HUES48 (cell line): ENCODE data around the gene PITPNC1.

ENCODE experiments used
- H3K27ac ChIP-seq: one replicate; pipeline ENCODE4 v1.7.0; 2013; ENCODE audit warnings: low read depth, low read length, inconsistent platforms
- H3K27me3 ChIP-seq: 2 replicates; pipeline ENCODE4 v1.6.1; 2013; ENCODE audit warnings: mild to moderate bottlenecking, low read length; ENCODE audit not compliant: control insufficient read depth, insufficient read depth
- H3K36me3 ChIP-seq: 2 replicates; pipeline ENCODE4 v1.6.1; 2013; ENCODE audit warnings: low read length; ENCODE audit not compliant: control insufficient read depth, insufficient read depth
- H3K4me1 ChIP-seq: 2 replicates; pipeline ENCODE4 v1.6.1; 2013; ENCODE audit warnings: mild to moderate bottlenecking, low read length; ENCODE audit not compliant: control insufficient read depth, insufficient read depth
- H3K4me3 ChIP-seq: 2 replicates; pipeline ENCODE4 v1.5.1; 2013; ENCODE audit warnings: mild to moderate bottlenecking, low read depth, low read length
- H3K9ac ChIP-seq: 2 replicates; pipeline ENCODE4 v1.6.1; 2013; ENCODE audit warnings: mild to moderate bottlenecking, low read depth, low read length, moderate library complexity
- H3K9me3 ChIP-seq: 2 replicates; pipeline ENCODE4 v1.6.1; 2013; ENCODE audit warnings: low read length; ENCODE audit not compliant: control insufficient read depth, insufficient read depth

PITPNC1 gene

DNA sequence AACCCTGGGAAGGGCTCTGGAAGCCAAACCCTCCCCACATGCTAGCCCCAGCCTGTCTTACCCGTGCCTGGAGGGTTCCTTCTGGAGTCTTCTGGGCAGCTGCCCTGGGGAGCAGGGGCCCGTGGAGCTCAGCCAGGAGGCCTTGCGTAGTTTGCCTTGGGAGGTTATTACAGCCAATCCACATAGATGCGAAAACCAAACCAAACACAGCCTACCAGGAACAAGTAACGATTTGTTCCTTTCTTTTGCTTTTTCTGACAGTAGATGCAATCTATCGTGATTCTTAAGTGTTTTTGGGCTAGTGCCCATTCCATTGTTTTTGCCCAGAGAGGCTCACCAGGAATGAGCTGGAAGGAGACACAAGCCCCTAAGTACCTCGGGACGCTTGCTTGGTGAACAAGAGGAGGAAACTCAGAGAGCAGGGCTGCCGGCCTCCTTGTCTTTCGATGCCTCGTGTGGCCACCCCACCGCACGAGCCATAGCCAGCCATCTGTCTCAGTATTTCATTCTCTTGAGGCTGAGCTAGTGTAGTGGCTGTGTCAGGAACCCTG is 238.0 kb downstream of the PITPNC1 start:
- Histone ChIP-seq H3K36me3 (no peaks in the 10 kb centered on the region), H3K27me3 (no peaks in the 10 kb centered on the region), H3K27ac (no peak overlapping the region), H3K9me3 (no peaks in the 10 kb centered on the region), H3K4me3 (no peak overlapping the region), H3K9ac (no peak overlapping the region), H3K4me1 (no peaks in the 10 kb centered on the region)

DNA sequence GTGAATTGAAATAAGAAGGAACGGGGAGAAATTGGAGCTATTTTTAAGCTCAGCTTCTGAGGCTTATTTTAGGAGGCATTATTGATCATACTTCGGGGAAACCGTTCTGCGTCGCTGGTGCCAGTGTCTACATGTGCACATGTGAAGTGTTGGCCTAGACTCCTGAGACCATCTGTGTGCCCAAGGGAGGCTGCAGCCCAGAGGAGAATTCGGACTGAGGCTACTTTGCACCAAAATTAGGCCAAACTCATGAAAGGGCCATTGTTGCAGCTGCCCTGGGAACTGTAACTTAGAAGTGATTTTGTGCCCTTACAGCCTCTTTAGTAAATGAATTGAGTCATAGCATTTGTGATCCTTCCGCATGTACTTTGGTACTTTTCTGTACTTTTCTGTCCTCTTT is 238.7 kb downstream of the PITPNC1 start:
- Histone ChIP-seq H3K4me3 (no peak overlapping the region), H3K27ac (no peak overlapping the region), H3K9ac (no peak overlapping the region), H3K36me3 (no peaks in the 10 kb centered on the region), H3K9me3 (no peaks in the 10 kb centered on the region), H3K27me3 (no peaks in the 10 kb centered on the region), H3K4me1 (no peaks in the 10 kb centered on the region)

- Histone ChIP-seq H3K36me3 (no peaks in the 10 kb centered on the region), H3K9me3 (no peaks in the 10 kb centered on the region), H3K4me1 (no peaks in the 10 kb centered on the region), H3K9ac (no peak overlapping the region), H3K27me3 (no peaks in the 10 kb centered on the region), H3K27ac (no peak overlapping the region), H3K4me3 (no peak overlapping the region)
These were observed 240.3 kb downstream of the PITPNC1 start for GRCh38 chr17:67617304-67617899.

DNA sequence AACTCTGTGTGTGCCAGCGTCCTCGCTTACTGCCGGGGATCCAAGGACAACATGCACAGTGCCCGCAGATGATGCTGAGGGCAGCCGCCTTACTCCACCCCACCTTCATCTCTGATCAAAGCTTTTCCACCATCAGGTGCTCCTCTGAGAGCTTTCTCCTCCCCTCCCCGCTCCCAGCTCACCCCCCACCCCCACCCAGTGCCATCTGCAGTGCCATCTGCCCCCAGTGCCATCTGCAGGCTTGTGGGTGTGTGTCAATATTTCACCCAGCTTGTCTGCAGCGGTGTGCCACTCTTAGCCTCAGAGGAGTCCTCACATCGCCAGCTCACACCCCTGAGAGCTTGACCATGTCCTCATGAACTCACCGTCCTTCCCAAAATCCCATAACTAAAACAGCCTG is 242.5 kb downstream of the PITPNC1 start:
- H3K4me3 ChIP-seq, result no peak overlapping the region
- H3K4me1 ChIP-seq, result no peaks in the 10 kb centered on the region
- no peaks in the 10 kb centered on the region for H3K36me3 ChIP-seq
- H3K9ac ChIP-seq, result no peak overlapping the region
- H3K27me3 ChIP-seq, result no peaks in the 10 kb centered on the region
- H3K9me3 ChIP-seq, result no peaks in the 10 kb centered on the region
- H3K27ac ChIP-seq, result no peak overlapping the region

- Histone ChIP-seq H3K9ac (no peak overlapping the region), H3K4me3 (no peak overlapping the region), H3K4me1 (no peaks in the 10 kb centered on the region), H3K9me3 (no peaks in the 10 kb centered on the region), H3K27me3 (no peaks in the 10 kb centered on the region), H3K27ac (no peak overlapping the region), H3K36me3 (no peaks in the 10 kb centered on the region)
These were observed 243.0 kb downstream of the PITPNC1 start for GRCh38 chr17:67620088-67620487.

DNA sequence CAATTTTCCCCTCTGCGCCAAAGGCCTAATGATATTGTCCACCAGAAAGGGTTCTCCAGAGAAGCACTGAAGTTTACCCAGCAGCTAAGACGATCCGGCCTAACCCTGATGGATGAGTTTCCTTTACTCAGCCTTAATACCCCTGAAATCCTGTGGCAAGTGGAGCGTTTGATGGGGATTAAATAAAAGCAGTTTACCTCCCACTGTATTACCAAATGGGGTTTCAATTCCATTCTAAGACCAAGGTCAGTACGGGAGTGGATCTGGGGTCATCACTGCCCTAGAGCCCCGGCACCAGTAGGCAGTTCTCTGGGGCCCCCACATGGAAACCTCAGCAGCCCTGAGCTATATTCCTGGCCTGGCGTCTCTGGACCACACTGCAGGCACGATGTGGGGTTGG is 243.6 kb downstream of the PITPNC1 start:
- H3K27ac ChIP-seq, result no peak overlapping the region
- no peaks in the 10 kb centered on the region for H3K27me3 ChIP-seq
- no peak overlapping the region for H3K9ac ChIP-seq
- no peaks in the 10 kb centered on the region for H3K36me3 ChIP-seq
- no peak overlapping the region for H3K4me3 ChIP-seq
- no peaks in the 10 kb centered on the region for H3K4me1 ChIP-seq
- H3K9me3 ChIP-seq, result no peaks in the 10 kb centered on the region

- Histone ChIP-seq H3K36me3 (no peaks in the 10 kb centered on the region), H3K27me3 (no peaks in the 10 kb centered on the region), H3K4me1 (no peaks in the 10 kb centered on the region), H3K4me3 (no peak overlapping the region), H3K27ac (no peak overlapping the region), H3K9me3 (no peaks in the 10 kb centered on the region), H3K9ac (no peak overlapping the region)
These were observed 246.7 kb downstream of the PITPNC1 start for GRCh38 chr17:67623767-67624166.

DNA sequence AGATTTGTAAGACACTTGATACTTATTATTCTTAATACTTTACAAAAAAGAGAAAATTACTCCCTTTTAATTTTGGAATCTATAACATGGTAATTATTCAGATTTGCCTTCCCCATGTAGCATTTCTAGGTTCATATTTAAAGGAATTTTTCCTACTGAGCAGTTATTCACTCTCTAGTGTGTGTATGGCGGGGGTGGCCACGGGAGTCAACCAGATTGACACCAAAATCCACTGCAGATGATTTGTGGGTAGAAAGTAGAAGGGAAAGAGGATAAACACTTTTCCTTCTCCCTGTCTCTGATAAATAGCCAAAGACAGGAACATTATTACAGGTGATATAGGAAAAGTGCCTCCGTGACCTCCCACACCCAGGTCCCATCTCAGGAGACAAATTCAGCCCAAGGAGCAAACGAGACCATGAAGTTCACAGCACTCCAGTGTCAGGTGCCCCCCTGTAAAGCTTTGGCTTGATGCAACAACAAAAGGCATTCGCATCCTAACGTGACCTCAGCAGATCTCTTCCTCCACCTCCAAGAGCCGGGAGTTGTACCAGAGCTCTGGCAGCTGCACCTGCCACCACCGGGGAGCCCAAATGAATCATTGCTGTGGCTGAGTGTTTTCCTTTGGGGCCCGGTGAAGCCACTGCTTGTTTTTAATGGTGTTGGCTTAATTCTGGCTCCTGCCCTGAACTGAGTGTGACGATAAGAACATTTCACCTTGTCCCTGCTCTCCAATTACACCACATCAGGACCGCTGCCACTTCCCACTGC is 248.0 kb downstream of the PITPNC1 start:
- H3K9me3 ChIP-seq, result no peaks in the 10 kb centered on the region
- H3K27me3 ChIP-seq, result no peaks in the 10 kb centered on the region
- no peaks in the 10 kb centered on the region for H3K4me1 ChIP-seq
- no peak overlapping the region for H3K9ac ChIP-seq
- no peak overlapping the region for H3K4me3 ChIP-seq
- no peak overlapping the region for H3K27ac ChIP-seq
- no peaks in the 10 kb centered on the region for H3K36me3 ChIP-seq

DNA sequence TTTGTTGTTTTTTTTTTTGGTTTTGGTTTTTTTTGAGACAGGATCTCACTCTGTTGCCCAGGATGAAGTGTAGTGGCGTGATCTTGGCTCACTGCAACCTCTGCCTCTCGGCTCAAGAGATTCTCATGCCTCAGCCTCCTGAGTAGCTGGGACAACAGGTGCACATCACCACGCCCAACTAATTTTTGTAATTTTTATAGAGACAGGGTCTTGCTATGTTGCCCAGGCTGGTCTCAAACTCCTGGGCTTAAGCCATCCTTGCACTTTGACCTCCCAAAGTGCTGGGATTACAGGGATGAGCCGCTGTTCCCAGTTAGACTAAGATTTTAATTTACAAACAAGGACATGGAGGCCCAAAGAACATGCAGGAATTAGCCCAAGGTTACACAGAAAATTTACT is 248.9 kb downstream of the PITPNC1 start:
- Histone ChIP-seq H3K27ac (no peak overlapping the region), H3K36me3 (no peaks in the 10 kb centered on the region), H3K4me1 (no peaks in the 10 kb centered on the region), H3K27me3 (no peaks in the 10 kb centered on the region), H3K9me3 (no peaks in the 10 kb centered on the region), H3K4me3 (no peak overlapping the region), H3K9ac (no peak overlapping the region)

GRCh38 chr17:67628580-67629013 is 251.5 kb downstream of the PITPNC1 start:
- Histone ChIP-seq H3K27me3 (no peaks in the 10 kb centered on the region), H3K27ac (no peak overlapping the region), H3K9me3 (no peaks in the 10 kb centered on the region), H3K9ac (no peak overlapping the region), H3K4me3 (no peak overlapping the region), H3K4me1 (no peaks in the 10 kb centered on the region), H3K36me3 (peaks cover 18% of the 10 kb centered on the region; the same call in 1 of the 2 replicates)

DNA sequence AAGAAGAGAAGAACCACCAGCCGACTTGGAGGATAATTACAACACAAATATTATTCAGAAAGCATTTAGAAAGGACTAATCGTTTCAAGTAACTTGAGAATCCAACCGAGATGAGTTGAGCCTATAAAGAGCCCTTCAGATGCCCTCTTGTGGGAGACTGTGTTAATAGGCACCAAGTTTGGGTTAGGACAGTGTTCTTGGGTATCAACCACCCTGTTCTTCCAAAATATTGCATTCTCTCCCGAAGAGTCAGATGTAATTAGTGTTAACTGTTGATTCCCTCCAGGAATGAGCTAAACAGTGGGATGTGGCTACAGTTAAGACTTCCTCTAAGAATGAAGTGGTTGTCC is 252.9 kb downstream of the PITPNC1 start:
- no peak overlapping the region for H3K9ac ChIP-seq
- H3K9me3 ChIP-seq, result no peaks in the 10 kb centered on the region
- H3K4me1 ChIP-seq, result no peaks in the 10 kb centered on the region
- no peak overlapping the region for H3K4me3 ChIP-seq
- no peak overlapping the region for H3K27ac ChIP-seq
- no peaks in the 10 kb centered on the region for H3K27me3 ChIP-seq
- peaks cover 24% of the 10 kb centered on the region for H3K36me3 ChIP-seq
